Body of pancreas (tissue), 4 donors: ENCODE results near the gene ACTN4. TPM values are rescaled to one million over a fixed set of nuclear protein-coding genes. Genes with fewer than 3 reads are reported as not detected.

Experiments used
- ATAC-seq: fragments of 150-250 bp; one replicate; pipeline ENCODE4 v1.9.1; 2016
- DNase-seq, 4 donors: peaks; one replicate each; pipeline ENCODE4 v3.0.0-alpha.2; 2019
- H3K27ac ChIP-seq, 4 donors: fragments of 200-600 bp; sonication (generic); 1 replicate in 3 of 4; 2 replicates in 1 of 4; pipeline versions ENCODE4 v1.5.1 to v1.6.1; 2016 to 2019; ENCODE audit warnings: mild to moderate bottlenecking in 1 of 4, mixed read lengths in 1 of 4, moderate library complexity in 1 of 4
- H3K27me3 ChIP-seq, 2 donors: fragments of 200-600 bp; sonication (generic); one replicate each; pipeline ENCODE4 v1.6.0; 2016; ENCODE audit warnings: mild to moderate bottlenecking in 1 of 2
- H3K36me3 ChIP-seq, 2 donors: fragments of 200-600 bp; sonication (generic); replicated peaks in 1 of 2; 2 replicates each; pipeline ENCODE4 v1.5.1; 2016; ENCODE audit warnings: low read depth in 2 of 2; ENCODE audit not compliant: insufficient read depth in 1 of 2
- H3K4me1 ChIP-seq: fragments of 200-600 bp; sonication (generic); one replicate; pipeline ENCODE4 v1.6.0; 2016
- H3K4me3 ChIP-seq, 2 donors: fragments of 200-600 bp; sonication (generic); 1 replicate in 1 of 2; 2 replicates in 1 of 2; pipeline ENCODE4 v1.5.1; 2016 to 2019
- H3K9me3 ChIP-seq, 3 donors: fragments of 200-600 bp; sonication (generic); 1 replicate in 2 of 3; 2 replicates in 1 of 3; pipeline ENCODE4 v1.5.1; 2016
- POLR2A ChIP-seq, 3 donors: fragments of 450-650 bp; IDR thresholded peaks; one replicate each; pipeline ENCODE4 v1.6.1; 2016; ENCODE audit warnings: antibody characterized with exemption in 3 of 3, mild to moderate bottlenecking in 2 of 3
- WGBS, 2 donors: methylation state at CpG; one replicate each; pipeline ENCODE4 v1.1.5; 2017; 5-methylcytosine and 5-hydroxymethylcytosine counted together
- intact Hi-C: fragments of 100-400 bp; cut with DNase I; formaldehyde crosslinking; loops from one replicate; pipeline ENCODE4 v1.15.1; 2023
- total RNA-seq, 2 donors: library from RNA; depleted of rRNA; stranded (reverse); fragments of >200 nt; gene quantifications; one replicate each; pipeline ENCODE4 v1.1.0, GENCODE V29; 2016
- TF ChIP-seq, protein P1 (sequence below), 7 experiments: fragments of 450-650 bp in 4 of 7; fragments of 200-600 bp in 3 of 7; sonication (generic) in 3 of 7; IDR thresholded peaks; one replicate each; pipeline ENCODE4 v1.5.1; 2016 to 2019; ENCODE audit warnings: antibody characterized with exemption in 7 of 7

ACTN4 gene
- total RNA-seq, 2 donors from 2014 or later, result 143 to 148 TPM

DNA sequence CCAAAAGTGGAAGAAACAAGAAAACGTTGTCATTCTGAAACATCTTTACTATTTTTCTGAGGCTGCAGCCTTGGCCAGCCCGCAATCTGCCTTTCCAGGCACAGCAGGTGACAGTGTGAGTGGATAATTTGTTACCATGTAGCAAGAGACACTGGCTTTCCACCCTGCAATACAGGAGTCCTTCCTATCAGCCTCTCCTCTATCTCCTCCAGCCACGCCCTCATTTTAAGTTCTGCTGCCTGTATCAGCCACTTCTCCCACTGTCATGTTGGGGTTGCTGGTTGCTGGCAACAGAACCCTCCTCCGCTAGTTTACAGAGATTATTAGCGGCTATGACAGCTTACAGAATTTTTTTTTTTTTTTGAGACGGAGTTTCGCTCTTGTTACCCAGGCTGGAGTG, 133.6 kb downstream of the ACTN4 start:
- intact Hi-C loops, result no loop called here
- DNase-seq, result no peak
- 69% methylated on average over 7 of the region's 7 CpGs for WGBS, 2 donors
- no peak for ATAC-seq
- Histone ChIP-seq H3K9me3 (no peaks in the 10 kb centered on the region), H3K27ac (no peak overlapping the region), H3K4me3 (no peak overlapping the region), H3K36me3 (no peaks in the 10 kb centered on the region), H3K27me3 (no peaks in the 10 kb centered on the region), H3K4me1 (peaks cover 7% of the 10 kb centered on the region)
- TF ChIP-seq, protein P1, sequence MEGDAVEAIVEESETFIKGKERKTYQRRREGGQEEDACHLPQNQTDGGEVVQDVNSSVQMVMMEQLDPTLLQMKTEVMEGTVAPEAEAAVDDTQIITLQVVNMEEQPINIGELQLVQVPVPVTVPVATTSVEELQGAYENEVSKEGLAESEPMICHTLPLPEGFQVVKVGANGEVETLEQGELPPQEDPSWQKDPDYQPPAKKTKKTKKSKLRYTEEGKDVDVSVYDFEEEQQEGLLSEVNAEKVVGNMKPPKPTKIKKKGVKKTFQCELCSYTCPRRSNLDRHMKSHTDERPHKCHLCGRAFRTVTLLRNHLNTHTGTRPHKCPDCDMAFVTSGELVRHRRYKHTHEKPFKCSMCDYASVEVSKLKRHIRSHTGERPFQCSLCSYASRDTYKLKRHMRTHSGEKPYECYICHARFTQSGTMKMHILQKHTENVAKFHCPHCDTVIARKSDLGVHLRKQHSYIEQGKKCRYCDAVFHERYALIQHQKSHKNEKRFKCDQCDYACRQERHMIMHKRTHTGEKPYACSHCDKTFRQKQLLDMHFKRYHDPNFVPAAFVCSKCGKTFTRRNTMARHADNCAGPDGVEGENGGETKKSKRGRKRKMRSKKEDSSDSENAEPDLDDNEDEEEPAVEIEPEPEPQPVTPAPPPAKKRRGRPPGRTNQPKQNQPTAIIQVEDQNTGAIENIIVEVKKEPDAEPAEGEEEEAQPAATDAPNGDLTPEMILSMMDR (IDR thresholded peaks at IDR 0.05), result no peak
- TF ChIP-seq POLR2A (IDR thresholded peaks at IDR 0.05), result no peak

Other genes starting within 250 kb of the ACTN4 start
- 10 to 100 TPM; 24.9 to 51.4 TPM for gene FAM98C, start 244.6 kb upstream of the ACTN4 start, total RNA-seq
- gene RASGRP4, start 221.4 kb upstream of the ACTN4 start, total RNA-seq, result 1 to 10 TPM; 1.6 to 4.6 TPM
- 1 to 10 TPM in 1 of 2 donors, under 1 TPM in 1; 0.33 to 1.0 TPM for gene RYR1, start 214.0 kb upstream of the ACTN4 start, total RNA-seq
- gene MAP4K1, start 29.7 kb upstream of the ACTN4 start, total RNA-seq, result 1 to 10 TPM; 2.0 to 2.9 TPM
- gene EIF3K, start 28.5 kb upstream of the ACTN4 start, total RNA-seq, result 100 to 1,000 TPM; 108 to 169 TPM
- gene CAPN12, start 96.8 kb downstream of the ACTN4 start, total RNA-seq, result 10 to 100 TPM in 1 of 2 donors, 1 to 10 TPM in 1; 9.9 to 11.4 TPM
- not detected for gene LGALS7, start 125.9 kb downstream of the ACTN4 start, total RNA-seq
- gene LGALS7B, start 141.6 kb downstream of the ACTN4 start, total RNA-seq, result not detected
- gene LGALS4, start 165.3 kb downstream of the ACTN4 start, total RNA-seq, result 100 to 1,000 TPM in 1 of 2 donors, 10 to 100 TPM in 1; 54.1 to 153 TPM
- gene ECH1, start 184.1 kb downstream of the ACTN4 start, total RNA-seq, result 10 to 100 TPM; 87.4 to 93.3 TPM
- 100 to 1,000 TPM in 1 of 2 donors, 10 to 100 TPM in 1; 80.4 to 139 TPM for gene HNRNPL, start 202.3 kb downstream of the ACTN4 start, total RNA-seq
- 10 to 100 TPM in 1 of 2 donors, 1 to 10 TPM in 1; 6.9 to 13.7 TPM for gene RINL, start 230.6 kb downstream of the ACTN4 start, total RNA-seq